ENCODE results near the gene RAD51B. TPM values are rescaled to one million over a fixed set of nuclear protein-coding genes. Genes with fewer than 3 reads are reported as not detected.

The RAD51B gene
- total RNA-seq, 1 experiment from 2014 or later = 20.0 TPM

DNA sequence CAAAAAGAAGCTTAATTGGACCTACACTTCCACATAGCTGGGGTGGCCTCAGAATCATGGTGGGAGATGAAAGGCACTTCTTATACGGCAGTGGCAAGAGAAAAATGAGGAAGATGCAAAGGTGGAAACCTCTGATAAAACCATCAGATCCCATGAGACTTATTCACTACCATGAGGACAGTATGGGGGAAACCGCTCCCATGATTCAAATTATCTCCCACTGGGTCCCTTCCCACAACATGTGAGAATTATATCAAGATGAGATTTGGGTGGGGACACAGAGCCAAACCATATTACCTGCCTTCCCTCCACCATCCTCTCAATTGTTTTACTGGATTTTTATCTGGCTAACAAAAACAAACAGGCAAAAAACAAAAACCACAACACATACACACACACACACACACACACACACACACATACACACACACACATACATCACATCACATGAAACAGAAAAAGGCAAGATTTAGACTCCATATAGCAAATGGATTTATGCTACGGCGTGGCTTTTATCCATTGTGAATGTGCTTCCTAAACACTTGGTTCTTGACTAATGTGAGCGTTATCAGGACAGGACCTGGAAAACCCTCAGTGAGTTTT, 906.6 kb downstream of the RAD51B start:
- Histone ChIP-seq H3K4me1 (ENCODE audit: control insufficient read depth in 1 of 2, insufficient read depth in 2 of 2, low read length in 2 of 2) (no peaks in the 10 kb centered on the region), H3K4me2 (ENCODE audit: low read length) (no peak overlapping the region), H4K20me1 (ENCODE audit: insufficient read depth) (no peaks in the 10 kb centered on the region), H3K36me3 (ENCODE audit: control insufficient read depth in 1 of 2, insufficient read depth in 2 of 2, low read length in 2 of 2) (no peaks in the 10 kb centered on the region), H3K79me2 (ENCODE audit: insufficient read depth, low read length) (no peaks in the 10 kb centered on the region), H2AFZ (ENCODE audit: low read depth, low read length, poor library complexity, severe bottlenecking) (no peak overlapping the region), H3K27ac (ENCODE audit: low read depth, low read length) (no peak overlapping the region), H3K4me3 (replicated peaks in 1 of 2; ENCODE audit: low read depth in 1 of 2, low read length in 2 of 2) (no peak overlapping the region), H3K27me3 (ENCODE audit: insufficient read depth, low read length) (no peaks in the 10 kb centered on the region), H3K9ac (ENCODE audit: low read length) (no peak overlapping the region), H3K9me2 (ENCODE audit: insufficient read depth) (no peaks in the 10 kb centered on the region), H3K9me3 (ENCODE audit: control insufficient read depth in 1 of 2, insufficient read depth in 1 of 2, low read depth in 1 of 2, low read length in 2 of 2) (no peaks in the 10 kb centered on the region)
- DNase-seq (ENCODE audit: low read depth, low spot score) (no peak), ATAC-seq (no peak)
- ChIA-PET POLR2A (no interaction called here), CTCF (no interaction called here), RAD21 (ENCODE audit: low non-redundant PET in 1 of 2, low total read pairs in 2 of 2, uncharacterized antibody in 2 of 2, unreplicated experiment in 2 of 2) (no interaction called here)
- no TSS peak for BruUV-seq (replicated peaks)
- intact Hi-C loops (cut with micrococcal nuclease) = no loop called here
- TF ChIP-seq EZH2phosphoT487 (IDR thresholded peaks at IDR 0.05; ENCODE audit: borderline replicate concordance) (no peak), FOSL1 (IDR thresholded peaks at IDR 0.05; ENCODE audit: low read depth) (no peak), YY1 (IDR thresholded peaks at IDR 0.05; ENCODE audit: extremely low read depth, insufficient replicate concordance, low read depth, low read length) (no peak), CEBPB (IDR thresholded peaks at IDR 0.05; ENCODE audit: low read depth) (no peak), RAD21 (IDR thresholded peaks at IDR 0.05; ENCODE audit: low read depth) (no peak), TCF7L2 (IDR thresholded peaks at IDR 0.05; ENCODE audit: borderline replicate concordance, extremely low read depth, insufficient read depth, insufficient read length) (no peak), EZH2 (IDR thresholded peaks at IDR 0.05) (no peak), ZNF274 (IDR thresholded peaks at IDR 0.05; ENCODE audit: low read depth, low read length) (no peak), CBX3 (IDR thresholded peaks at IDR 0.05; ENCODE audit: low read depth) (no peak), POLR2AphosphoS5 (IDR thresholded peaks at IDR 0.05; ENCODE audit: low read depth, low read length) (no peak), ZFX (IDR thresholded peaks at IDR 0.05) (no peak), SIN3A (IDR thresholded peaks at IDR 0.05; ENCODE audit: low read depth) (no peak), ELF1 (IDR thresholded peaks at IDR 0.05; ENCODE audit: borderline replicate concordance, low read depth) (no peak), SRF (IDR thresholded peaks at IDR 0.05; ENCODE audit: low read depth) (no peak)
- TF ChIP-seq, protein P1, sequence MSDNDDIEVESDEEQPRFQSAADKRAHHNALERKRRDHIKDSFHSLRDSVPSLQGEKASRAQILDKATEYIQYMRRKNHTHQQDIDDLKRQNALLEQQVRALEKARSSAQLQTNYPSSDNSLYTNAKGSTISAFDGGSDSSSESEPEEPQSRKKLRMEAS (IDR thresholded peaks at IDR 0.05) = no peak
- TF ChIP-seq, protein P2, sequence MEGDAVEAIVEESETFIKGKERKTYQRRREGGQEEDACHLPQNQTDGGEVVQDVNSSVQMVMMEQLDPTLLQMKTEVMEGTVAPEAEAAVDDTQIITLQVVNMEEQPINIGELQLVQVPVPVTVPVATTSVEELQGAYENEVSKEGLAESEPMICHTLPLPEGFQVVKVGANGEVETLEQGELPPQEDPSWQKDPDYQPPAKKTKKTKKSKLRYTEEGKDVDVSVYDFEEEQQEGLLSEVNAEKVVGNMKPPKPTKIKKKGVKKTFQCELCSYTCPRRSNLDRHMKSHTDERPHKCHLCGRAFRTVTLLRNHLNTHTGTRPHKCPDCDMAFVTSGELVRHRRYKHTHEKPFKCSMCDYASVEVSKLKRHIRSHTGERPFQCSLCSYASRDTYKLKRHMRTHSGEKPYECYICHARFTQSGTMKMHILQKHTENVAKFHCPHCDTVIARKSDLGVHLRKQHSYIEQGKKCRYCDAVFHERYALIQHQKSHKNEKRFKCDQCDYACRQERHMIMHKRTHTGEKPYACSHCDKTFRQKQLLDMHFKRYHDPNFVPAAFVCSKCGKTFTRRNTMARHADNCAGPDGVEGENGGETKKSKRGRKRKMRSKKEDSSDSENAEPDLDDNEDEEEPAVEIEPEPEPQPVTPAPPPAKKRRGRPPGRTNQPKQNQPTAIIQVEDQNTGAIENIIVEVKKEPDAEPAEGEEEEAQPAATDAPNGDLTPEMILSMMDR (IDR thresholded peaks at IDR 0.05 in 2 of 3, conservative IDR thresholded peaks at IDR 0.05 in 1 of 3; ENCODE audit: borderline replicate concordance in 1 of 3, insufficient read depth in 1 of 3, low read depth in 2 of 3, low read length in 2 of 3) = no peak
- TF ChIP-seq, protein P3, sequence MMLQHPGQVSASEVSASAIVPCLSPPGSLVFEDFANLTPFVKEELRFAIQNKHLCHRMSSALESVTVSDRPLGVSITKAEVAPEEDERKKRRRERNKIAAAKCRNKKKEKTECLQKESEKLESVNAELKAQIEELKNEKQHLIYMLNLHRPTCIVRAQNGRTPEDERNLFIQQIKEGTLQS (IDR thresholded peaks at IDR 0.05) = no peak

Measured in HCT116 (cell line).